GM23248 (cell line): ENCODE data around the gene CES3. TPM values are rescaled to one million over a fixed set of nuclear protein-coding genes. Genes with fewer than 3 reads are reported as not detected.

Experiments
- DNase-seq: peaks from one replicate; pipeline ENCODE4 v3.0.0-alpha.2; 2015
- H2AFZ ChIP-seq: fragments of 200-600 bp; sonication (generic); 2 replicates; pipeline ENCODE4 v1.6.1; 2016; ENCODE audit warnings: antibody characterized with exemption
- H3F3A ChIP-seq: fragments of 200-600 bp; sonication (generic); 2 replicates; pipeline ENCODE4 v1.6.1; 2016; ENCODE audit warnings: mild to moderate bottlenecking, antibody characterized with exemption, mixed run types; ENCODE audit not compliant: insufficient read depth
- H3K27ac ChIP-seq: fragments of 200-600 bp; sonication (generic); 2 replicates; pipeline ENCODE4 v1.5.1; 2016; ENCODE audit warnings: mild to moderate bottlenecking
- H3K27me3 ChIP-seq: fragments of 200-600 bp; sonication (generic); replicated peaks from 2 replicates; pipeline ENCODE4 v1.6.1; 2016; ENCODE audit warnings: mild to moderate bottlenecking; ENCODE audit not compliant: insufficient read depth
- H3K36me3 ChIP-seq: fragments of 200-600 bp; sonication (generic); 2 replicates; pipeline ENCODE4 v1.6.1; 2016; ENCODE audit warnings: low read depth, mild to moderate bottlenecking
- H3K4me1 ChIP-seq: fragments of 200-600 bp; sonication (generic); 2 replicates; pipeline ENCODE4 v1.6.1; 2016; ENCODE audit warnings: mild to moderate bottlenecking; ENCODE audit not compliant: insufficient read depth
- H3K4me2 ChIP-seq: fragments of 200-600 bp; sonication (generic); one replicate; pipeline ENCODE4 v1.6.1; 2016; ENCODE audit warnings: mild to moderate bottlenecking; ENCODE audit not compliant: unreplicated experiment
- H3K4me3 ChIP-seq: fragments of 200-600 bp; sonication (generic); 2 replicates; pipeline ENCODE4 v1.5.1; 2016; ENCODE audit warnings: mild to moderate bottlenecking
- H3K79me2 ChIP-seq: fragments of 200-600 bp; sonication (generic); 2 replicates; pipeline ENCODE4 v1.6.1; 2016; ENCODE audit warnings: mild to moderate bottlenecking; ENCODE audit not compliant: insufficient read depth
- H3K9ac ChIP-seq: fragments of 200-600 bp; sonication (generic); 2 replicates; pipeline ENCODE4 v1.6.1; 2016; ENCODE audit warnings: mild to moderate bottlenecking
- H3K9me2 ChIP-seq: fragments of 200-600 bp; sonication (generic); 2 replicates; pipeline ENCODE4 v1.6.1; 2016; ENCODE audit warnings: mixed run types, mild to moderate bottlenecking, moderate library complexity; ENCODE audit not compliant: insufficient read depth
- H3K9me3 ChIP-seq: fragments of 200-600 bp; sonication (generic); one replicate; pipeline ENCODE4 v1.6.1; 2017; ENCODE audit warnings: low read depth
- H4K20me1 ChIP-seq: fragments of 200-600 bp; sonication (generic); 2 replicates; pipeline ENCODE4 v1.6.0; 2016; ENCODE audit not compliant: insufficient read depth
- EZH2 ChIP-seq: fragments of 200-600 bp; sonication (generic); IDR thresholded peaks from 2 replicates; pipeline ENCODE4 v1.6.1; 2018; ENCODE audit warnings: antibody characterized with exemption, mild to moderate bottlenecking; ENCODE audit not compliant: insufficient read depth, poor library complexity, severe bottlenecking
- EZH2phosphoT487 ChIP-seq: fragments of 200-600 bp; sonication (generic); IDR thresholded peaks from 2 replicates; pipeline ENCODE4 v1.6.1; 2018; ENCODE audit warnings: antibody characterized with exemption, moderate library complexity, mild to moderate bottlenecking, low read depth; ENCODE audit not compliant: insufficient read depth
- WGBS, 2 experiments: methylation state at CpG; one replicate each; pipeline ENCODE4 v1.1.6; 2015 to 2017; ENCODE audit warnings: low lambda C conversion rate in 2 of 2, low coverage in 1 of 2; ENCODE audit errors: missing lambda C conversion rate in 2 of 2; 5-methylcytosine and 5-hydroxymethylcytosine counted together
- in situ Hi-C: fragments of 300-500 bp; cut with MboI; formaldehyde crosslinking; loops from 2 replicates; pipeline ENCODE4 v1.15.0; 2020
- polyA plus RNA-seq: library from polyadenylated mRNA; unstranded; fragments of >200 nt; fragmentation: Nextera tagmentation; extraction: Ambion mirVana; gene quantifications from 2 replicates; pipeline ENCODE4 v1.2.1, GENCODE V29; 2016
- total RNA-seq: library from RNA; depleted of rRNA; stranded (reverse); fragments of >200 nt; shearing (Covaris generic); gene quantifications from 2 replicates; pipeline ENCODE4 v1.2.3, GENCODE V29; 2014

The CES3 gene
- total and polyA plus RNA-seq, 2 experiments from 2014 or later: not detected

DNA sequence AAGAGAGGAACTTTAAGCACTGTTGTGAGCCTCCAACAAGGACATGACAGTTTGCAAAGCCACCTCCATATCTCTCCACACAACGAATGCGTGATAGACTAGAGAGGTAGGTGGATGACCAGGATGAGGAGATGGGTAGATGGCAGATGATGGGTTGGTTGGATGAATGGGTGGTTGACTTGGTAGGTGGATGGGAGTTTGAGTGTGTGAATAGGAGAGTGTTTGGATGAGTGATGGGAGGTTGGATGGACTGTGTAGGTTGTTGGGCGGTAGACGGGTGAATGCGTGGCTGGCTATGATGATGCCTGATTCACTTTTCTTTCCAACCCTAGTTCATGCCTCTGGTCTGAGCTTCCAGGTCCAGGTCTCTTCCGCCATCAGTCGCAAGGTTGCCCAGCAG lies 46.5 kb upstream of the CES3 start:
- 80 to 87% methylated on average over 7 of the region's 7 CpGs for WGBS, 2 experiments
- no peak overlapping the region for H2AFZ ChIP-seq
- no peaks in the 10 kb centered on the region for H3K36me3 ChIP-seq

DNA sequence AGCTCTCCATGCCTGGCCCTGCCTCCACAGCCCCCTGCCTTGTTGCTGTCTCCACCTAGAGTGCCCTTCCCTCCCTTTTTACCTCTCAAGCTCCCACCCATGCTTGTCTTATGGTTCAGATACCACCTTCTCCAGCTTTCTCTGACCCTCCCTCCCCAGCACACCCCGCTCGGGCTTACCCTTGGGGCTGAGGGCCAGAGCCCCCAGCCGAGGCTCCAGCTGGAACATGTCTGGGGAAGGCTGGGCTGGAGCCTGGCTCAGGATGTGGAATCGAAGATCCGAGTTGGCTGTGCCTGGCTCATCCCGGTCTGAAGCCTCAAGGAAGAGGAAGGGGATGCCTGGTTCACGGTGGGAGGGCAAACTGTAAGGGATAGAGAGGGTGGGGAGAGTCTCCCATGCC lies 46.0 kb upstream of the CES3 start:
- no peaks in the 10 kb centered on the region for H3K36me3 ChIP-seq
- TF ChIP-seq EZH2phosphoT487 (no peak), EZH2 (no peak)
- no peaks in the 10 kb centered on the region for H3K79me2 ChIP-seq
- H3K9me3 ChIP-seq: no peaks in the 10 kb centered on the region
- in situ Hi-C loops: no loop called here
- no peak overlapping the region for H3K4me3 ChIP-seq
- H3K4me2 ChIP-seq: no peak overlapping the region
- no peaks in the 10 kb centered on the region for H3F3A ChIP-seq
- H3K27me3 ChIP-seq: peaks cover 15% of the 10 kb centered on the region
- H3K4me1 ChIP-seq: no peaks in the 10 kb centered on the region
- no peaks in the 10 kb centered on the region for H3K9me2 ChIP-seq
- H3K9ac ChIP-seq: no peak overlapping the region
- no peak overlapping the region for H3K27ac ChIP-seq
- H2AFZ ChIP-seq: no peak overlapping the region
- no peaks in the 10 kb centered on the region for H4K20me1 ChIP-seq
- 53 to 63% methylated on average over 7 of the region's 7 CpGs for WGBS, 2 experiments
- DNase-seq: no peak

More for the DNA sequence above, 46.5 kb upstream of the CES3 start:
- Histone ChIP-seq H3K27me3 (peaks cover 13% of the 10 kb centered on the region), H3K79me2 (no peaks in the 10 kb centered on the region), H3K4me1 (no peaks in the 10 kb centered on the region), H3K9ac (no peak overlapping the region), H3K9me3 (no peaks in the 10 kb centered on the region), H4K20me1 (no peaks in the 10 kb centered on the region), H3K4me3 (no peak overlapping the region), H3K27ac (no peak overlapping the region), H3K4me2 (no peak overlapping the region), H3F3A (no peaks in the 10 kb centered on the region), H3K9me2 (no peaks in the 10 kb centered on the region)
- DNase-seq: no peak
- in situ Hi-C loops: no loop called here
- TF ChIP-seq EZH2phosphoT487 (no peak), EZH2 (no peak)

DNA sequence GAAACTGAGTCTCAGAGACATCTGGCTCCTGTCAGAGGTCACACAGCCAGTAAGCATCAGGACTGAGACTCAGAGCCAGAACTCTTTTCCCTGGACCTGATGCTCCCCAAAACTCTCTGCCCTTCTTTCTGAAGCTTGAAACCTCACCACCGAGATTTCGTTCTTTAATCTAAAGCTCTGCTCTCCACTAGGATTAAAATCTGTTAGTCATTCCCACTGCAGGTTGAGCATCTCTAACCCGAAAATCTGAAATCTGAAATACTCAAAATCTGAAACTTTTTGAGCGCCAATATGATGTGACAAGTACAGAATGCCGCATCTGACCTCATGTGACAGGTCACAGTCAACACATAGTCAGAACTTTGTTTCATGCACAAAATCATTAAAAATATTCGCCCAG lies 44.5 kb upstream of the CES3 start:
- DNase-seq: no peak
- H3K9me3 ChIP-seq: no peaks in the 10 kb centered on the region
- H3K27me3 ChIP-seq: peaks cover 24% of the 10 kb centered on the region
- in situ Hi-C loops: no loop called here
- H3K4me3 ChIP-seq: no peak overlapping the region
- H3K79me2 ChIP-seq: no peaks in the 10 kb centered on the region
- no peak overlapping the region for H2AFZ ChIP-seq
- H3K9ac ChIP-seq: no peak overlapping the region
- no peak overlapping the region for H3K27ac ChIP-seq
- H4K20me1 ChIP-seq: no peaks in the 10 kb centered on the region
- WGBS, 2 experiments: 76 to 78% methylated on average over 6 of the region's 6 CpGs
- no peaks in the 10 kb centered on the region for H3K4me1 ChIP-seq
- H3F3A ChIP-seq: no peaks in the 10 kb centered on the region
- H3K4me2 ChIP-seq: no peak overlapping the region
- TF ChIP-seq EZH2: no peak
- H3K36me3 ChIP-seq: no peaks in the 10 kb centered on the region
- no peaks in the 10 kb centered on the region for H3K9me2 ChIP-seq

DNA sequence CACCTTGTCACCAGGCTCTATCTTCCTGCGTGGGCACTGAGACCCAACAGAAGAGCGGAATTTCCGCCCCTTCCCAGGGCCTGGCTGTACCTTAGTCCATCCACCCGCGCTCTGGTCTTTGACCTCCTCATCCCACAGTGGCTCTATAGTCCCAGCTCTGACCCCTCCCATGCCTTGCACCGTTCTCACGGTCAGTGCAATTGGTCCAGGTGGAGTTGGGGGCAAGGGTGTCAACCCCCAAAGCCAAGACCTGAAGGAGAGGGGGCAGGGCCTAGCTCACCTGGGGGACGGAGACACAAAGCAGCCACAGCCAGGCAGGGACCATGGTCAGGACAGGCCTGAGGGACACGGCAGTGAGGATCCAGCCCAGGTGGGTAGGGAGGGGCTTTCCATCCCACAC lies 43.3 kb upstream of the CES3 start:
- no peaks in the 10 kb centered on the region for H3F3A ChIP-seq
- DNase-seq: no peak

DNA sequence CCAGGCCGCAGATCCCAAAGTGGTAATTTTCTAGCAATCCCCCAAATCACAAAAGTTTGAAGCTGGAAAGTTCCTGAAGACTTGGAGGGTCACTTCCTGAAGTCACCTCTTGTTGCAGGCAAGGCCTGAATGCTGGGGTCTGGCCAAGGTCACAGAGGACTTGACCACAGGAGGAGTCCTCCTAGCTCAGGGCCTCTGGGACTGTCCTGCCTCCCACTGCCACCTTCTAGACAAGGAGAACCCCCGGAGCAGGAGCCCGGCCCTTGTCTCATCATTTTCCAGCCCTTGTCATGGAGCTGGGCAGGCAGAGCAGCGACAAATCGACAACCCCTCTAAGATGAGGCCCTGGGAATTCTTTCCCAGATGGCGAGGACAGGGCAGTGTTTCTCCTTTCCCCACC lies 42.7 kb upstream of the CES3 start:
- H3K36me3 ChIP-seq: no peaks in the 10 kb centered on the region
- H2AFZ ChIP-seq: no peak overlapping the region
- H3K79me2 ChIP-seq: no peaks in the 10 kb centered on the region
- in situ Hi-C loops: no loop called here
- no peak for DNase-seq
- H3F3A ChIP-seq: no peaks in the 10 kb centered on the region
- H3K9ac ChIP-seq: no peak overlapping the region
- no peaks in the 10 kb centered on the region for H4K20me1 ChIP-seq
- no peak for TF ChIP-seq EZH2
- 74 to 78% methylated on average over 6 of the region's 6 CpGs for WGBS, 2 experiments
- H3K27ac ChIP-seq: no peak overlapping the region
- no peaks in the 10 kb centered on the region for H3K9me3 ChIP-seq
- no peak overlapping the region for H3K4me2 ChIP-seq
- H3K27me3 ChIP-seq: peaks cover 26% of the 10 kb centered on the region
- H3K4me1 ChIP-seq: no peaks in the 10 kb centered on the region
- no peak overlapping the region for H3K4me3 ChIP-seq
- no peaks in the 10 kb centered on the region for H3K9me2 ChIP-seq

More for the DNA sequence above, 43.3 kb upstream of the CES3 start:
- WGBS, 2 experiments: 74 to 76% methylated on average over 9 of the region's 9 CpGs
- Histone ChIP-seq H3K4me3 (no peak overlapping the region), H4K20me1 (no peaks in the 10 kb centered on the region), H3K4me1 (no peaks in the 10 kb centered on the region), H3K9ac (no peak overlapping the region), H2AFZ (no peak overlapping the region), H3K27ac (no peak overlapping the region), H3K9me2 (no peaks in the 10 kb centered on the region), H3K27me3 (peaks cover 26% of the 10 kb centered on the region), H3K79me2 (no peaks in the 10 kb centered on the region), H3K4me2 (no peak overlapping the region), H3K9me3 (no peaks in the 10 kb centered on the region), H3K36me3 (no peaks in the 10 kb centered on the region)
- TF ChIP-seq EZH2phosphoT487 (no peak), EZH2 (no peak)
- in situ Hi-C loops: no loop called here
